ENCODE measurements around the gene AQP1.

The AQP1 gene

GRCh38 chr7:30880125-30880720 lies 31.4 kb upstream of the AQP1 start:
- in situ Hi-C loops (cut with MboI; ENCODE audit: low pct_unique_long_range_greater_than_20kb, low sequenced_read_pairs): no loop called here
- no peak for DNase-seq

- in situ Hi-C loops (cut with MboI; ENCODE audit: low pct_unique_long_range_greater_than_20kb, low sequenced_read_pairs): no loop called here
- DNase-seq: no peak
These were observed 30.7 kb upstream of the AQP1 start for GRCh38 chr7:30880941-30881340.

- in situ Hi-C loops (cut with MboI; ENCODE audit: low pct_unique_long_range_greater_than_20kb, low sequenced_read_pairs): no loop called here
- DNase-seq: no peak
These were observed 30.2 kb upstream of the AQP1 start for GRCh38 chr7:30881448-30881847.

- DNase-seq: no peak
- in situ Hi-C loops (cut with MboI; ENCODE audit: low pct_unique_long_range_greater_than_20kb, low sequenced_read_pairs): no loop called here
These were observed 26.8 kb upstream of the AQP1 start for GRCh38 chr7:30884881-30885280.

GRCh38 chr7:30886608-30887011 lies 25.0 kb upstream of the AQP1 start:
- no peak for DNase-seq
- in situ Hi-C loops (cut with MboI; ENCODE audit: low pct_unique_long_range_greater_than_20kb, low sequenced_read_pairs): no loop called here

GRCh38 chr7:30887464-30887872 lies 24.2 kb upstream of the AQP1 start:
- in situ Hi-C loops (cut with MboI; ENCODE audit: low pct_unique_long_range_greater_than_20kb, low sequenced_read_pairs): no loop called here
- no peak for DNase-seq

GRCh38 chr7:30888747-30889146 lies 22.9 kb upstream of the AQP1 start:
- in situ Hi-C loops (cut with MboI; ENCODE audit: low pct_unique_long_range_greater_than_20kb, low sequenced_read_pairs): no loop called here
- no peak for DNase-seq

- in situ Hi-C loops (cut with MboI; ENCODE audit: low pct_unique_long_range_greater_than_20kb, low sequenced_read_pairs): no loop called here
- no peak for DNase-seq
These were observed 21.4 kb upstream of the AQP1 start for GRCh38 chr7:30890226-30890625.

GRCh38 chr7:30893357-30893756 lies 18.3 kb upstream of the AQP1 start:
- no peak for DNase-seq
- in situ Hi-C loops (cut with MboI; ENCODE audit: low pct_unique_long_range_greater_than_20kb, low sequenced_read_pairs): no loop called here

- in situ Hi-C loops (cut with MboI; ENCODE audit: low pct_unique_long_range_greater_than_20kb, low sequenced_read_pairs): no loop called here
- DNase-seq: no peak
These were observed 17.6 kb upstream of the AQP1 start for GRCh38 chr7:30894009-30894408.

- in situ Hi-C loops (cut with MboI; ENCODE audit: low pct_unique_long_range_greater_than_20kb, low sequenced_read_pairs): no loop called here
- DNase-seq: no peak
These were observed 16.6 kb upstream of the AQP1 start for GRCh38 chr7:30894866-30895605.

GRCh38 chr7:30896036-30896435 lies 15.6 kb upstream of the AQP1 start:
- in situ Hi-C loops (cut with MboI; ENCODE audit: low pct_unique_long_range_greater_than_20kb, low sequenced_read_pairs): no loop called here
- no peak for DNase-seq

GRCh38 chr7:30896783-30897637 lies 14.6 kb upstream of the AQP1 start:
- in situ Hi-C loops (cut with MboI; ENCODE audit: low pct_unique_long_range_greater_than_20kb, low sequenced_read_pairs): no loop called here
- no peak for DNase-seq

GRCh38 chr7:30897770-30898169 lies 13.9 kb upstream of the AQP1 start:
- in situ Hi-C loops (cut with MboI; ENCODE audit: low pct_unique_long_range_greater_than_20kb, low sequenced_read_pairs): no loop called here
- DNase-seq: no peak

- in situ Hi-C loops (cut with MboI; ENCODE audit: low pct_unique_long_range_greater_than_20kb, low sequenced_read_pairs): no loop called here
- DNase-seq: no peak
These were observed 13.2 kb upstream of the AQP1 start for GRCh38 chr7:30898411-30898810.

- no peak for DNase-seq
- in situ Hi-C loops (cut with MboI; ENCODE audit: low pct_unique_long_range_greater_than_20kb, low sequenced_read_pairs): no loop called here
These were observed 12.6 kb upstream of the AQP1 start for GRCh38 chr7:30899066-30899465.

GRCh38 chr7:30899630-30900029 lies 12.0 kb upstream of the AQP1 start:
- DNase-seq: no peak
- in situ Hi-C loops (cut with MboI; ENCODE audit: low pct_unique_long_range_greater_than_20kb, low sequenced_read_pairs): no loop called here

- in situ Hi-C loops (cut with MboI; ENCODE audit: low pct_unique_long_range_greater_than_20kb, low sequenced_read_pairs): no loop called here
- DNase-seq: no peak
These were observed 11.6 kb upstream of the AQP1 start for GRCh38 chr7:30900053-30900452.

- no peak for DNase-seq
- in situ Hi-C loops (cut with MboI; ENCODE audit: low pct_unique_long_range_greater_than_20kb, low sequenced_read_pairs): no loop called here
These were observed 10.8 kb upstream of the AQP1 start for GRCh38 chr7:30900803-30901362.

- in situ Hi-C loops (cut with MboI; ENCODE audit: low pct_unique_long_range_greater_than_20kb, low sequenced_read_pairs): no loop called here
- DNase-seq: no peak
These were observed 9.8 kb upstream of the AQP1 start for GRCh38 chr7:30901856-30902255.
